Thyroid gland (tissue), 4 donors: Measurements from ENCODE around the gene CSF1R. TPM values are rescaled to one million over a fixed set of nuclear protein-coding genes. Genes with fewer than 3 reads are reported as not detected.

Source experiments
- DNase-seq, 2 donors: peaks; one replicate each; pipeline ENCODE4 v3.0.0-alpha.2; 2019
- H3K27ac ChIP-seq, 3 donors: fragments of 200-600 bp; sonication (generic); 1 replicate in 2 of 3; 2 replicates in 1 of 3; pipeline ENCODE4 v1.5.1; 2016 to 2019; ENCODE audit warnings: mild to moderate bottlenecking in 1 of 3, moderate library complexity in 1 of 3
- H3K27me3 ChIP-seq: fragments of 200-600 bp; sonication (generic); one replicate; pipeline ENCODE4 v1.5.1; 2019
- H3K36me3 ChIP-seq, 2 donors: fragments of 200-600 bp; sonication (generic); one replicate each; pipeline ENCODE4 v1.5.1; 2016 to 2019
- H3K4me1 ChIP-seq, 2 donors: fragments of 200-600 bp; sonication (generic); one replicate each; pipeline ENCODE4 v1.5.1; 2017 to 2019
- H3K4me3 ChIP-seq, 3 donors: fragments of 200-600 bp; sonication (generic); replicated peaks in 1 of 3; 1 replicate in 2 of 3; 2 replicates in 1 of 3; pipeline ENCODE4 v1.5.1; 2016; ENCODE audit warnings: mild to moderate bottlenecking in 1 of 3
- H3K9me3 ChIP-seq: fragments of 200-600 bp; sonication (generic); one replicate; pipeline ENCODE4 v1.5.1; 2017
- CTCF ChIP-seq, 6 experiments: fragments of 200-600 bp in 3 of 6; fragments of 450-650 bp in 3 of 6; sonication (generic) in 3 of 6; IDR thresholded peaks; one replicate each; pipeline ENCODE4 v1.5.1; 2016 to 2019; ENCODE audit warnings: antibody characterized with exemption in 6 of 6, mild to moderate bottlenecking in 2 of 6, inconsistent platforms in 1 of 6, moderate library complexity in 1 of 6
- POLR2A ChIP-seq, 2 donors: fragments of 450-650 bp; IDR thresholded peaks; one replicate each; pipeline ENCODE4 v1.6.1; 2017; ENCODE audit warnings: antibody characterized with exemption in 2 of 2, mild to moderate bottlenecking in 2 of 2, moderate library complexity in 1 of 2
- WGBS, 2 donors: methylation state at CpG; one replicate each; pipeline ENCODE4 v1.1.5; 2017; 5-methylcytosine and 5-hydroxymethylcytosine counted together
- intact Hi-C: fragments of 100-400 bp; cut with DNase I; formaldehyde crosslinking; loops from one replicate; pipeline ENCODE4 v1.15.1; 2023
- total RNA-seq, 4 donors: library from RNA; depleted of rRNA; stranded (reverse); fragments of >200 nt; gene quantifications; one replicate each; pipeline ENCODE4 v1.2.3, GENCODE V29; 2016

The CSF1R gene
- total RNA-seq, 4 donors from 2014 or later, result 9.1 to 14.1 (median 11.4) TPM

- Histone ChIP-seq H3K4me3 (no peak overlapping the region), H3K27ac (no peak overlapping the region), H3K36me3 (no peaks in the 10 kb centered on the region), H3K9me3 (no peaks in the 10 kb centered on the region), H3K27me3 (no peaks in the 10 kb centered on the region), H3K4me1 (no peaks in the 10 kb centered on the region)
- no peak for DNase-seq
- intact Hi-C loops, result no loop called here
- WGBS, 2 donors, result 89 to 92% methylated on average over 6 of the region's 6 CpGs
- TF ChIP-seq CTCF (IDR thresholded peaks at IDR 0.05) (no peak), POLR2A (IDR thresholded peaks at IDR 0.05) (no peak)
Observed at GRCh38 chr5:150067405-150067960, 18.9 kb downstream of the CSF1R start.

GRCh38 chr5:150066901-150067396 is 19.4 kb downstream of the CSF1R start:
- H3K27me3 ChIP-seq, result no peaks in the 10 kb centered on the region
- H3K4me3 ChIP-seq, result no peak overlapping the region
- WGBS, 2 donors, result 76 to 94% methylated on average over 2 of the region's 2 CpGs
- no peaks in the 10 kb centered on the region for H3K9me3 ChIP-seq
- no peaks in the 10 kb centered on the region for H3K4me1 ChIP-seq
- no peak overlapping the region for H3K27ac ChIP-seq
- no peak for DNase-seq
- H3K36me3 ChIP-seq, result no peaks in the 10 kb centered on the region
- TF ChIP-seq CTCF (IDR thresholded peaks at IDR 0.05) (no peak), POLR2A (IDR thresholded peaks at IDR 0.05) (no peak)
- intact Hi-C loops, result no loop called here

- no peaks in the 10 kb centered on the region for H3K9me3 ChIP-seq
- intact Hi-C loops, result no loop called here
- no peak overlapping the region for H3K4me3 ChIP-seq
- H3K27ac ChIP-seq, result no peak overlapping the region
- no peak for TF ChIP-seq CTCF (IDR thresholded peaks at IDR 0.05)
- no peak for TF ChIP-seq POLR2A (IDR thresholded peaks at IDR 0.05)
- no peaks in the 10 kb centered on the region for H3K27me3 ChIP-seq
- H3K36me3 ChIP-seq, result no peaks in the 10 kb centered on the region
- WGBS, 2 donors, result 82 to 95% methylated on average over 5 of the region's 5 CpGs
- H3K4me1 ChIP-seq, result no peaks in the 10 kb centered on the region
- no peak for DNase-seq
Observed at GRCh38 chr5:150066436-150066835, 19.9 kb downstream of the CSF1R start.

GRCh38 chr5:150065886-150066285 is 20.5 kb downstream of the CSF1R start:
- no peak overlapping the region for H3K4me3 ChIP-seq
- 75 to 78% methylated on average over 10 of the region's 10 CpGs for WGBS, 2 donors
- intact Hi-C loops, result no loop called here
- DNase-seq, result no peak
- no peak overlapping the region for H3K27ac ChIP-seq
- no peaks in the 10 kb centered on the region for H3K36me3 ChIP-seq
- no peak for TF ChIP-seq CTCF (IDR thresholded peaks at IDR 0.05)
- TF ChIP-seq POLR2A (IDR thresholded peaks at IDR 0.05), result no peak
- H3K9me3 ChIP-seq, result no peaks in the 10 kb centered on the region
- H3K4me1 ChIP-seq, result no peaks in the 10 kb centered on the region
- H3K27me3 ChIP-seq, result no peaks in the 10 kb centered on the region

GRCh38 chr5:150065346-150065745 is 21.0 kb downstream of the CSF1R start:
- no peak for DNase-seq
- TF ChIP-seq CTCF (IDR thresholded peaks at IDR 0.05), result no peak
- no peak for TF ChIP-seq POLR2A (IDR thresholded peaks at IDR 0.05)
- H3K27me3 ChIP-seq, result no peaks in the 10 kb centered on the region
- H3K27ac ChIP-seq, result no peak overlapping the region
- H3K4me3 ChIP-seq, result no peak overlapping the region
- 57 to 63% methylated on average over 6 of the region's 6 CpGs for WGBS, 2 donors
- H3K4me1 ChIP-seq, result no peaks in the 10 kb centered on the region
- intact Hi-C loops, result no loop called here
- H3K9me3 ChIP-seq, result no peaks in the 10 kb centered on the region
- no peaks in the 10 kb centered on the region for H3K36me3 ChIP-seq
